VCaP (cell line): ENCODE data around the gene ITM2C.
A peak's percentile ranks its signal among the peaks of the same experiment; 100 is the strongest.

ENCODE experiments used
- H3K27ac ChIP-seq: fragments of 450-650 bp; 2 replicates; pipeline ENCODE4 v1.5.1; 2017
- CTCF ChIP-seq: fragments of 450-650 bp; conservative IDR thresholded peaks from 2 replicates; pipeline ENCODE4 v1.5.1; 2017; ENCODE audit warnings: mild to moderate bottlenecking, moderate library complexity

The ITM2C gene

GRCh38 chr2:230823264-230823964 lies 41.3 kb upstream of the ITM2C start:
- TF ChIP-seq CTCF: no peak
- no peak overlapping the region for H3K27ac ChIP-seq

GRCh38 chr2:230824406-230824978 lies 40.2 kb upstream of the ITM2C start:
- H3K27ac ChIP-seq: no peak overlapping the region
- peak; percentile 79 for TF ChIP-seq CTCF

GRCh38 chr2:230825354-230825753 lies 39.4 kb upstream of the ITM2C start:
- TF ChIP-seq CTCF: no peak
- no peak overlapping the region for H3K27ac ChIP-seq

GRCh38 chr2:230827774-230828271 lies 36.9 kb upstream of the ITM2C start:
- H3K27ac ChIP-seq: no peak overlapping the region
- no peak for TF ChIP-seq CTCF

- H3K27ac ChIP-seq: no peak overlapping the region
Observed at GRCh38 chr2:230828272-230828961, 36.3 kb upstream of the ITM2C start.

GRCh38 chr2:230829293-230829692 lies 35.4 kb upstream of the ITM2C start:
- no peak overlapping the region for H3K27ac ChIP-seq
- TF ChIP-seq CTCF: no peak

More at GRCh38 chr2:230828272-230828961, 36.3 kb upstream of the ITM2C start:
- TF ChIP-seq CTCF: no peak

GRCh38 chr2:230829959-230830358 lies 34.8 kb upstream of the ITM2C start:
- H3K27ac ChIP-seq: no peak overlapping the region

More at GRCh38 chr2:230829959-230830358, 34.8 kb upstream of the ITM2C start:
- TF ChIP-seq CTCF: no peak
